Skeletal muscle tissue (tissue), 5 donors: ENCODE data around the gene GYPC. TPM values are rescaled to one million over a fixed set of nuclear protein-coding genes. Genes with fewer than 3 reads are reported as not detected.

Experiments
- H3K27ac ChIP-seq: one replicate; pipeline ENCODE4 v1.7.0; 2013; ENCODE audit warnings: mild to moderate bottlenecking, low read depth, low read length, inconsistent platforms
- H3K27me3 ChIP-seq, 3 donors: one replicate each; pipeline ENCODE4 v1.7.0; 2013; ENCODE audit warnings: low read length in 3 of 3; ENCODE audit not compliant: control insufficient read depth in 3 of 3, insufficient read depth in 3 of 3
- H3K36me3 ChIP-seq, 3 donors: one replicate each; pipeline ENCODE4 v1.7.0; 2013; ENCODE audit warnings: low read length in 3 of 3; ENCODE audit not compliant: control insufficient read depth in 3 of 3, insufficient read depth in 3 of 3
- H3K4me1 ChIP-seq, 3 donors: one replicate each; pipeline ENCODE4 v1.7.0; 2013; ENCODE audit warnings: low read length in 3 of 3, mild to moderate bottlenecking in 3 of 3; ENCODE audit not compliant: control insufficient read depth in 3 of 3, insufficient read depth in 3 of 3
- H3K4me3 ChIP-seq, 3 donors: one replicate each; pipeline ENCODE4 v1.7.0; 2013; ENCODE audit warnings: low read length in 3 of 3
- H3K9ac ChIP-seq, 3 donors: one replicate each; pipeline ENCODE4 v1.7.0; 2013; ENCODE audit warnings: low read length in 3 of 3, mild to moderate bottlenecking in 3 of 3, moderate library complexity in 2 of 3, low read depth in 1 of 3
- H3K9me3 ChIP-seq, 3 donors: one replicate each; pipeline ENCODE4 v1.7.0; 2013; ENCODE audit warnings: low read length in 3 of 3; ENCODE audit not compliant: control insufficient read depth in 3 of 3
- small RNA-seq: library from RNA; depleted of rRNA; stranded (forward); fragments of <200 nt; gene quantifications from one replicate; pipeline ENCODE3, GENCODE V24; 2014
- total RNA-seq: library from RNA; depleted of rRNA; stranded (reverse); fragments of >200 nt; gene quantifications from one replicate; pipeline ENCODE4 v1.2.3, GENCODE V29; 2014
- donor health status: Osteomylitis.

GYPC gene
- total RNA-seq, 1 donor from 2014 or later = 238 TPM

GRCh38 chr2:126733795-126734194, 77.8 kb downstream of the GYPC start:
- H3K27ac ChIP-seq = no peak overlapping the region
- no peaks in the 10 kb centered on the region for H3K9me3 ChIP-seq
- no peaks in the 10 kb centered on the region for H3K27me3 ChIP-seq
- peaks cover 0 to 3% (median 0%) of the 10 kb centered on the region in 3 donors for H3K4me1 ChIP-seq
- H3K9ac ChIP-seq = no peak overlapping the region
- no peaks in the 10 kb centered on the region for H3K36me3 ChIP-seq
- no peak overlapping the region for H3K4me3 ChIP-seq

- H3K36me3 ChIP-seq = no peaks in the 10 kb centered on the region
- H3K9ac ChIP-seq = no peak overlapping the region
- no peaks in the 10 kb centered on the region for H3K27me3 ChIP-seq
- no peak overlapping the region for H3K4me3 ChIP-seq
- no peak overlapping the region for H3K27ac ChIP-seq
- peaks cover 0 to 3% (median 0%) of the 10 kb centered on the region in 3 donors for H3K4me1 ChIP-seq
- H3K9me3 ChIP-seq = no peaks in the 10 kb centered on the region
Measured at GRCh38 chr2:126736133-126736874, 80.3 kb downstream of the GYPC start.

- Histone ChIP-seq H3K9ac (no peak overlapping the region), H3K36me3 (no peaks in the 10 kb centered on the region), H3K27ac (no peak overlapping the region), H3K4me1 (peaks cover 0 to 3% (median 0%) of the 10 kb centered on the region in 3 donors), H3K27me3 (no peaks in the 10 kb centered on the region), H3K9me3 (no peaks in the 10 kb centered on the region), H3K4me3 (no peak overlapping the region)
Measured at GRCh38 chr2:126739141-126739540, 83.2 kb downstream of the GYPC start.

- Histone ChIP-seq H3K9ac (no peak overlapping the region), H3K9me3 (no peaks in the 10 kb centered on the region), H3K27me3 (no peaks in the 10 kb centered on the region), H3K27ac (no peak overlapping the region), H3K4me1 (no peaks in the 10 kb centered on the region), H3K36me3 (no peaks in the 10 kb centered on the region), H3K4me3 (no peak overlapping the region)
Measured at GRCh38 chr2:126744640-126745039, 88.7 kb downstream of the GYPC start.

Small RNA genes within 50 kb of the gene (small RNA-seq; reads per million reads assigned to genes)
- 0.09 reads per million for gene RNU6-675P

Other genes with a start within 250 kb of the GYPC start
- gene TEX51, start 242.7 kb downstream of the GYPC start, total RNA-seq = not detected